Caco-2 (cell line): ENCODE measurements around the gene PCDHGA4. TPM values are rescaled to one million over a fixed set of nuclear protein-coding genes. Genes with fewer than 3 reads are reported as not detected.

Experiments
- BruUV-seq: library from RNA; stranded (reverse); fragments of 400-500 nt; replicated peaks from 2 replicates; lab custom pipeline; 2021; lab: Mats Ljungman, UMichigan
- CTCF ChIA-PET: fragments of 300-600 bp; sonication (Branson Sonifier 250); formaldehyde crosslinking; loops from one replicate; lab custom pipeline; 2022; ENCODE audit warnings: antibody characterized with exemption; lab: Charles Lee
- POLR2A ChIA-PET: fragments of 300-600 bp; sonication (Branson Sonifier 250); formaldehyde crosslinking; loops from one replicate; lab custom pipeline; 2022; ENCODE audit warnings: antibody characterized with exemption; lab: Charles Lee
- DNase-seq, 2 experiments: peaks; one replicate each; pipeline versions ENCODE4 v3.0.0 to v3.0.0-alpha.2; 2020 to 2022
- H3K27me3 ChIP-seq: replicated peaks from 2 replicates; pipeline ENCODE4 v1.6.0; 2011; ENCODE audit warnings: low read length; ENCODE audit not compliant: control insufficient read depth, insufficient read depth
- H3K36me3 ChIP-seq: 2 replicates; pipeline ENCODE4 v1.5.1; 2011; ENCODE audit warnings: low read length; ENCODE audit not compliant: control insufficient read depth, insufficient read depth
- H3K4me1 ChIP-seq: fragments of 250-450 bp; sonication (Bioruptor Pico); 2 replicates; pipeline ENCODE4 v1.5.1; 2020; ENCODE audit warnings: mild to moderate bottlenecking
- H3K4me3 ChIP-seq: 2 replicates; pipeline ENCODE4 v1.5.1; 2011; ENCODE audit warnings: low read depth, mild to moderate bottlenecking, control low read depth, low read length
- H3K9me3 ChIP-seq: fragments of 250-450 bp; sonication (Bioruptor Pico); 2 replicates; pipeline ENCODE4 v1.5.1; 2020; ENCODE audit warnings: mild to moderate bottlenecking, moderate library complexity
- H3K27ac Mint-ChIP-seq: one replicate; pipeline ENCODE4 v1.8.0; 2022; ENCODE audit warnings: mixed read lengths; ENCODE audit not compliant: unreplicated experiment
- H3K27me3 Mint-ChIP-seq: one replicate; pipeline ENCODE4 v1.8.0; 2022; ENCODE audit warnings: mixed read lengths; ENCODE audit not compliant: insufficient read depth, unreplicated experiment
- H3K36me3 Mint-ChIP-seq: one replicate; pipeline ENCODE4 v1.8.0; 2022; ENCODE audit warnings: mild to moderate bottlenecking, mixed read lengths; ENCODE audit not compliant: insufficient read depth, unreplicated experiment
- H3K4me1 Mint-ChIP-seq: one replicate; pipeline ENCODE4 v1.8.0; 2022; ENCODE audit warnings: low read depth, mixed read lengths; ENCODE audit not compliant: unreplicated experiment
- H3K4me3 Mint-ChIP-seq: one replicate; pipeline ENCODE4 v1.8.0; 2022; ENCODE audit warnings: mild to moderate bottlenecking, moderate library complexity, mixed read lengths; ENCODE audit not compliant: unreplicated experiment
- H3K9me3 Mint-ChIP-seq: one replicate; pipeline ENCODE4 v1.8.0; 2022; ENCODE audit warnings: mixed read lengths; ENCODE audit not compliant: unreplicated experiment
- CTCF ChIP-seq, 2 experiments: fragments of 200-600 bp in 1 of 2; IDR thresholded peaks; 1 replicate in 1 of 2; 2 replicates in 1 of 2; pipeline versions ENCODE4 v1.5.1 to v1.8.0; 2011 to 2022; ENCODE audit warnings: antibody characterized with exemption in 1 of 2, control low read depth in 1 of 2, inconsistent platforms in 1 of 2, low read depth in 1 of 2, low read length in 1 of 2, mild to moderate bottlenecking in 1 of 2, moderate library complexity in 1 of 2; ENCODE audit not compliant: insufficient read depth in 1 of 2, severe bottlenecking in 1 of 2, unreplicated experiment in 1 of 2
- intact Hi-C: fragments of 100-400 bp; cut with micrococcal nuclease; formaldehyde crosslinking; loops from one replicate; pipeline ENCODE4 v1.10.0; 2022; ENCODE audit not compliant: unreplicated experiment
- total RNA-seq: library from RNA; stranded (reverse); gene quantifications from 2 replicates; pipeline ENCODE4 v1.2.3, GENCODE V29; 2022

PCDHGA4 gene
- total RNA-seq, 1 experiment from 2014 or later: 0.54 TPM

GRCh38 chr5:141403387-141403786 lies 48.6 kb downstream of the PCDHGA4 start:
- H3K4me1 ChIP-seq: no peaks in the 10 kb centered on the region
- TF ChIP-seq CTCF (IDR thresholded peaks at IDR 0.05; ENCODE audit: insufficient read depth in 1 of 2, low read depth in 1 of 2, low read length in 1 of 2, severe bottlenecking in 1 of 2, unreplicated experiment in 1 of 2): no peak
- H3K36me3 ChIP-seq: no peaks in the 10 kb centered on the region
- no TSS peak for BruUV-seq
- intact Hi-C loops: no loop called here
- H3K36me3 Mint-ChIP-seq: peaks cover 17% of the 10 kb centered on the region
- no peak overlapping the region for H3K4me3 Mint-ChIP-seq
- DNase-seq: no peak
- peaks cover 11% of the 10 kb centered on the region for H3K9me3 Mint-ChIP-seq
- H3K27me3 ChIP-seq: no peaks in the 10 kb centered on the region
- no peaks in the 10 kb centered on the region for H3K27me3 Mint-ChIP-seq
- peaks cover 19% of the 10 kb centered on the region for H3K9me3 ChIP-seq
- H3K4me1 Mint-ChIP-seq: no peaks in the 10 kb centered on the region
- CTCF ChIA-PET: no interaction called here
- H3K27ac Mint-ChIP-seq: no peak overlapping the region
- no peak overlapping the region for H3K4me3 ChIP-seq
- POLR2A ChIA-PET: no interaction called here

Other genes starting within 250 kb of the PCDHGA4 start
- not detected in 2 replicates for gene PCDHB4, start 233.2 kb upstream of the PCDHGA4 start, total RNA-seq
- not detected in 2 replicates for gene PCDHB5, start 219.8 kb upstream of the PCDHGA4 start, total RNA-seq
- not detected in 2 replicates for gene PCDHB6, start 205.0 kb upstream of the PCDHGA4 start, total RNA-seq
- not detected in 2 replicates for gene PCDHB7, start 182.4 kb upstream of the PCDHGA4 start, total RNA-seq
- not detected in 2 replicates for gene PCDHB8, start 177.2 kb upstream of the PCDHGA4 start, total RNA-seq
- gene PCDHB16, start 172.6 kb upstream of the PCDHGA4 start, total RNA-seq: 0.07 TPM in 1 of 2 replicates, not detected in the other
- gene PCDHB9, start 167.9 kb upstream of the PCDHGA4 start, total RNA-seq: not detected in 2 replicates
- 0.09 TPM in 1 of 2 replicates, not detected in the other for gene PCDHB10, start 162.7 kb upstream of the PCDHGA4 start, total RNA-seq
- gene PCDHB11, start 155.4 kb upstream of the PCDHGA4 start, total RNA-seq: 0.12 TPM in 1 of 2 replicates, not detected in the other
- 0.12 TPM in 1 of 2 replicates, not detected in the other for gene PCDHB12, start 146.3 kb upstream of the PCDHGA4 start, total RNA-seq
- 0.12 TPM in 1 of 2 replicates, not detected in the other for gene PCDHB13, start 141.1 kb upstream of the PCDHGA4 start, total RNA-seq
- 0.41 and 0.44 TPM in 2 replicates for gene PCDHB14, start 131.7 kb upstream of the PCDHGA4 start, total RNA-seq
- 0.21 TPM in 1 of 2 replicates, not detected in the other for gene PCDHB15, start 109.6 kb upstream of the PCDHGA4 start, total RNA-seq
- gene SLC25A2, start 51.0 kb upstream of the PCDHGA4 start, total RNA-seq: 0.64 and 0.67 TPM in 2 replicates
- 77.2 and 78.7 TPM in 2 replicates for gene TAF7, start 34.2 kb upstream of the PCDHGA4 start, total RNA-seq
- gene PCDHGA1, start 24.5 kb upstream of the PCDHGA4 start, total RNA-seq: 0.64 and 1.1 TPM in 2 replicates
- 0.20 and 0.23 TPM in 2 replicates for gene PCDHGA2, start 16.3 kb upstream of the PCDHGA4 start, total RNA-seq
- gene PCDHGA3, start 11.2 kb upstream of the PCDHGA4 start, total RNA-seq: 0.11 TPM in 1 of 2 replicates, not detected in the other
- gene PCDHGB1, start 4.9 kb upstream of the PCDHGA4 start, total RNA-seq: 0.60 and 0.66 TPM in 2 replicates
- 1.00 and 1.3 TPM in 2 replicates for gene PCDHGB2, start 5.0 kb downstream of the PCDHGA4 start, total RNA-seq
- gene PCDHGA5, start 9.1 kb downstream of the PCDHGA4 start, total RNA-seq: 0.57 and 0.72 TPM in 2 replicates
- gene PCDHGB3, start 15.2 kb downstream of the PCDHGA4 start, total RNA-seq: 0.54 and 0.60 TPM in 2 replicates
- gene PCDHGA6, start 18.9 kb downstream of the PCDHGA4 start, total RNA-seq: 0.49 and 0.79 TPM in 2 replicates
- gene PCDHGA7, start 27.7 kb downstream of the PCDHGA4 start, total RNA-seq: 0.09 and 0.43 TPM in 2 replicates
- gene PCDHGB4, start 32.7 kb downstream of the PCDHGA4 start, total RNA-seq: 0.12 and 0.14 TPM in 2 replicates
- gene PCDHGA8, start 37.6 kb downstream of the PCDHGA4 start, total RNA-seq: 0.14 and 0.18 TPM in 2 replicates
- 13.2 and 13.4 TPM in 2 replicates for gene PCDHGB5, start 42.9 kb downstream of the PCDHGA4 start, total RNA-seq
- gene PCDHGA9, start 47.8 kb downstream of the PCDHGA4 start, total RNA-seq: 2.8 and 4.4 TPM in 2 replicates
- gene PCDHGB6, start 53.0 kb downstream of the PCDHGA4 start, total RNA-seq: 2.5 and 2.8 TPM in 2 replicates
- gene PCDHGA10, start 58.0 kb downstream of the PCDHGA4 start, total RNA-seq: 2.9 and 3.6 TPM in 2 replicates
- gene PCDHGB7, start 62.7 kb downstream of the PCDHGA4 start, total RNA-seq: 2.3 and 2.4 TPM in 2 replicates
- 1.2 and 1.9 TPM in 2 replicates for gene PCDHGA11, start 66.0 kb downstream of the PCDHGA4 start, total RNA-seq
- gene PCDHGA12, start 75.5 kb downstream of the PCDHGA4 start, total RNA-seq: 0.52 and 1.0 TPM in 2 replicates
- gene PCDHGC3, start 120.9 kb downstream of the PCDHGA4 start, total RNA-seq: 1.3 and 2.9 TPM in 2 replicates
- gene PCDHGC4, start 130.0 kb downstream of the PCDHGA4 start, total RNA-seq: 0.28 and 0.39 TPM in 2 replicates
- gene PCDHGC5, start 134.1 kb downstream of the PCDHGA4 start, total RNA-seq: 0.21 and 0.25 TPM in 2 replicates